Activated CD8-positive, alpha-beta memory T cell treated with anti-CD3 and anti-CD28 coated beads for 1 hour (primary cell): ENCODE results near the gene ROBO2.

ENCODE experiments used
- DNase-seq, 2 donors: peaks; one replicate each; pipeline ENCODE4 v3.0.0-alpha.2; 2020; ENCODE audit warnings: low read depth in 1 of 2; ENCODE audit errors: extremely low read depth in 1 of 2

The ROBO2 gene

GRCh38 chr3:77051591-77051990, 11.7 kb downstream of the ROBO2 start:
- DNase-seq, result no peak

GRCh38 chr3:77052051-77052501, 12.2 kb downstream of the ROBO2 start:
- no peak for DNase-seq

- no peak for DNase-seq
Measured at GRCh38 chr3:77052733-77053670, 13.1 kb downstream of the ROBO2 start.

GRCh38 chr3:77053795-77054194, 13.9 kb downstream of the ROBO2 start:
- DNase-seq, result no peak

GRCh38 chr3:77055841-77056341, 16.0 kb downstream of the ROBO2 start:
- DNase-seq, result no peak

- no peak for DNase-seq
Measured at GRCh38 chr3:77059354-77059753, 19.5 kb downstream of the ROBO2 start.

DNA sequence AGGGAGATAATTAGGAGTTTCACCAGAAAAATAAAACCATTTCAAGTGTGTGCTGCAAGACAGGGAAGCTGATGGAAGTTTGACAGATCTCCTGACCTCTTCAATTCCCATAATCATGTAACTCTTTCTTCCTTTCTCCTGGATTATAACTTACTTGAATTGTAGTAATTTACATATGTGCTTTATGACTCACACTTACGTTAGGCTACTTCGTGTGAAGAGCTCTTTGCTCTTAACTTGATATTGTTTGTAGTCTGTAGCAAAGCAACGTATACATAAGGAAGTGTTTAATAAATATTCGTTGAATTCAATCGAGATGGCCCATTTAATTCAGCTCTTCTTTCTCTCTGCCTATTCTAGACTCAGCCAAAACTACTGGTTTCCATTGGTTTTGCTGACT, 23.5 kb downstream of the ROBO2 start:
- no peak for DNase-seq

- DNase-seq, result no peak
Measured at GRCh38 chr3:77065750-77066149, 25.9 kb downstream of the ROBO2 start.

DNA sequence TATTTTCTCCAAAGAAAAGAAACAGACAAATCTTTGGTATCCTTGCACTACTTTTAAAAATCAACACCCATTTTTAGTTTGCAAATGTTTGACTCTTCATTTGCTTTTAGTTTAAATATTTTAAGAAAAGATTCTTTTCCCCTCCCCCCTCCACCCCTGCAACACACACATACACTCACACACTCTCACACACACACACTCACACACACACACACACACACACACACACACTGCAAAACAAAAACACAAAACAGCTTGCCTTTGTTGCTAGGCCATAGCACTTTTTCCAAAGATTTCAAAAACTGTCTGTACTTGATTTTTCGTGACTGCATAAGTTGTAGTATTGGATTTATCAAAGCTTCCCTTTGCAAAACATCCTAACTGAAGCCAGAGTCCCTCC, 26.9 kb downstream of the ROBO2 start:
- no peak for DNase-seq

GRCh38 chr3:77068808-77069207, 28.9 kb downstream of the ROBO2 start:
- no peak for DNase-seq

- DNase-seq, result no peak
Measured at GRCh38 chr3:77071364-77071763, 31.5 kb downstream of the ROBO2 start.

- DNase-seq, result no peak
Measured at GRCh38 chr3:77071809-77072208, 31.9 kb downstream of the ROBO2 start.

GRCh38 chr3:77072232-77072631, 32.3 kb downstream of the ROBO2 start:
- no peak for DNase-seq

DNA sequence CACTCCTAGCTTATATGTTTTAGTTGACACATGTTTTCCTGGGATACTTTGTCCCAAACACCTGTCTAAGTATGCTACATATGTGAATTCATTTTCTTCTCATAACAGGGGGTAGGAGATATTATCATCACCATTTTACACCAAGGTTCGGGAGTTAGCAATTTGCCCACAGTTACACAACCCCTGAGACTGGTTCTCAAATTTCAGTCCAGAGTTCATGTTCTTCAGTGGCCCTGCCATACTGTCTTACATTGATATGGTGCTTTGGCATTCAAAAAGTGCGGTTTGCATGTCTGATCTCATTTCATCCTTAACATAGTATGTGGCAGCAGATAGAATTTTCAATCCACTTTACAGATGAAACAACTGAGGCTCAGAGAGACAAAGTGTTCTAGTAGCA, 38.4 kb downstream of the ROBO2 start:
- no peak for DNase-seq

GRCh38 chr3:77079988-77080610, 40.2 kb downstream of the ROBO2 start:
- DNase-seq, result no peak

- no peak for DNase-seq
Measured at GRCh38 chr3:77081240-77081661, 41.4 kb downstream of the ROBO2 start.

DNA sequence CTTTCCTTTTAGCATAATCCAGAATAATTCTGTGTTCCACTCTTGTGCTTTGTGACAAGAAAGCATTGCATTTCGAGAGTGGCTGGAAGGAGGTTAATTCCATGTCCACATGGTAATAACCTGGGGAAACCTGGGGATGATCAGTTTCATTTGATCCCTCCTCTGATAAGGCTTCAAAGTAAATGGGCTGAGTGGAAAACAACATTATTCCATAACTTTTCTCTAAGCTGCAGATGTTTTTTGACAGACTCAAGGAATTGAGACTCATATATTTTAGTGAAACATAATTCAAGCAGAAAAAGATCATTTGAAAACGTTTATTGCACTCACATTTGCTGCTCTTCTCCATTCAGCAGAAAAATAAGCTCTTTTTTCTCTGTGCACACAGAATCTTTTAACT, 44.6 kb downstream of the ROBO2 start:
- no peak for DNase-seq

GRCh38 chr3:77086408-77086807, 46.5 kb downstream of the ROBO2 start:
- DNase-seq, result no peak

- DNase-seq, result no peak
Measured at GRCh38 chr3:77091809-77092208, 51.9 kb downstream of the ROBO2 start.

GRCh38 chr3:77093101-77093500, 53.2 kb downstream of the ROBO2 start:
- DNase-seq, result no peak

DNA sequence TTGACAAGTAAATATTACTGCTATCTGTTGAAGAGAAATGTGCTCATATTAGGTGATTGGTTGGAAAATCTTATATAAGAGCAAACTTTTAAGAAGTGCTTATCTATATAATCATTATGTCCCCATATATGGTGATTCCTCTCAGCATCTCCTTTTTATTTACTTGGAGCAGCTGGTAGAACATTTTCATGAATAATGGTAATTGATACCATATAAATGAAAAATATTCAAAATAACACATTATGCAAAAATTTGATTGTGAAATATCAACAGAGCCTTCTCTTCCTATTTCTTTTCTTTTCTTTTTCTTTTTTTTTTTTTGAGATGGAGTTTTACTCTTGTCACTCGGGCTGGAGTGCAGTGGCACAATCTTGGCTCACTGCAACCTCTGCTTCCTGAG, 56.2 kb downstream of the ROBO2 start:
- DNase-seq, result no peak
